C1 segment of cervical spinal cord (tissue), 14 donors: ENCODE measurements around the gene KIAA0319L.

Experiments used
- DNase-seq, 14 donors: peaks; one replicate each; lab custom pipeline; 2025; lab: John Stamatoyannopoulos, UW

KIAA0319L gene

GRCh38 chr1:35564037-35564883 is 7.1 kb upstream of the KIAA0319L start:
- DNase-seq, result peak in 9 of 14 donors; percentile 17 to 60 (median 46)

GRCh38 chr1:35563166-35563565 is 6.0 kb upstream of the KIAA0319L start:
- DNase-seq, result no peak

- no peak for DNase-seq
These were observed 4.9 kb upstream of the KIAA0319L start for GRCh38 chr1:35561972-35562680.

- no peak for DNase-seq
These were observed 4.2 kb upstream of the KIAA0319L start for GRCh38 chr1:35561297-35561971.

GRCh38 chr1:35560256-35561225 is 3.3 kb upstream of the KIAA0319L start:
- peak in 12 of 14 donors; percentile 39 to 84 (median 73) for DNase-seq

- peak in 1 of 14 donors; percentile 68 for DNase-seq
These were observed 2.2 kb upstream of the KIAA0319L start for GRCh38 chr1:35559317-35559944.

- peak in 3 of 14 donors; percentile 15 to 54 (median 37) for DNase-seq
These were observed 1.4 kb upstream of the KIAA0319L start for GRCh38 chr1:35558374-35559316.

GRCh38 chr1:35557611-35558373 is 589 bp upstream of the KIAA0319L start, which contains the start of gene NCDN:
Gene NCDN, plus strand, starts transcription at chr1:35557799. Its CDS starts 392 bp downstream, at chr1:35558191.
- peak; percentile 94 to 100 (median 98) for DNase-seq

- no peak for DNase-seq
These were observed 602 bp downstream of the KIAA0319L start for GRCh38 chr1:35556484-35557117.

- DNase-seq, result no peak
These were observed 1.4 kb downstream of the KIAA0319L start for GRCh38 chr1:35555601-35556477.

- DNase-seq, result no peak
These were observed 2.0 kb downstream of the KIAA0319L start for GRCh38 chr1:35555212-35555584.

GRCh38 chr1:35554266-35555211 is 2.7 kb downstream of the KIAA0319L start:
- peak in 1 of 14 donors; percentile 42 for DNase-seq

GRCh38 chr1:35553851-35554250 is 3.4 kb downstream of the KIAA0319L start:
- no peak for DNase-seq

- no peak for DNase-seq
These were observed 10.6 kb downstream of the KIAA0319L start for GRCh38 chr1:35546614-35547013.

GRCh38 chr1:35544976-35545375 is 12.2 kb downstream of the KIAA0319L start:
- DNase-seq, result peak in 7 of 14 donors; percentile 20 to 58 (median 33)

GRCh38 chr1:35539824-35540261 is 17.4 kb downstream of the KIAA0319L start:
- peak in 1 of 14 donors; percentile 5 for DNase-seq
